ENCODE results near the gene CUX1. TPM values are rescaled to one million over a fixed set of nuclear protein-coding genes. Genes with fewer than 3 reads are reported as not detected.

Gene CUX1
- total and polyA plus RNA-seq, 12 donors = 34.5 to 176 (median 145) TPM

DNA sequence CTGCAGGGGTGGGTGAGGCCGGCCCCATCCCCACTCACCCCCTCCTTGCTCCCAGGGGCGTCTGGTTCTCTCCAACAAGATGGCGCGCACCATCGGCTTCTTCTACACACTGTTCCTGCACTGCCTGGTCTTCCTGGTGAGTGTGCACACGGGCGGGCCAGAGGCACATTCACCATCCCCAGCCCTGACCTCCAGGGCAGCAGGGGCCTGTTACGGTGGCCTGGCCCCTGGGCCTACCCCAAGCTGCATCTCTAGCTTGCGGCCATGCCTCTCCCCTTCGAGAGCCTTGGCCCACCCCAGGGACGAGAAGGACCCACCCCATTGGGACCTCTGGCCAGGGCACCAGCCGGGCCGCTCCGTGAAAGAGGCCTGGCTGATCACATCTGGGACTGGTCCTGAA lies 464.4 kb downstream of the CUX1 start:
- ATAC-seq (no peak), DNase-seq (no peak)
- peaks cover 0 to 28% (median 17%) of the 10 kb centered on the region in 9 donors for H3K4me1 ChIP-seq
- WGBS, 2 donors = 93% methylated on average over 14 of the region's 14 CpGs
- H3K27ac ChIP-seq = no peak overlapping the region
- H3K9me3 ChIP-seq = no peaks in the 10 kb centered on the region
- no peaks in the 10 kb centered on the region for H3K27me3 ChIP-seq
- intact Hi-C loops (cut with DNase I) = loop anchor here in 5 of 10 donors (2.0 to 10.0 kb wide), 5 partner anchors 107 to 1407 kb away; partner anchors contain the start of genes ALKBH4 (in 1 of the 5), LRWD1 (in 1 of the 5) and SRRT (in 1 of the 5)
- no peak overlapping the region for H3K4me3 ChIP-seq
- no peaks in the 10 kb centered on the region for H3K36me3 ChIP-seq
- TF ChIP-seq, protein P1, sequence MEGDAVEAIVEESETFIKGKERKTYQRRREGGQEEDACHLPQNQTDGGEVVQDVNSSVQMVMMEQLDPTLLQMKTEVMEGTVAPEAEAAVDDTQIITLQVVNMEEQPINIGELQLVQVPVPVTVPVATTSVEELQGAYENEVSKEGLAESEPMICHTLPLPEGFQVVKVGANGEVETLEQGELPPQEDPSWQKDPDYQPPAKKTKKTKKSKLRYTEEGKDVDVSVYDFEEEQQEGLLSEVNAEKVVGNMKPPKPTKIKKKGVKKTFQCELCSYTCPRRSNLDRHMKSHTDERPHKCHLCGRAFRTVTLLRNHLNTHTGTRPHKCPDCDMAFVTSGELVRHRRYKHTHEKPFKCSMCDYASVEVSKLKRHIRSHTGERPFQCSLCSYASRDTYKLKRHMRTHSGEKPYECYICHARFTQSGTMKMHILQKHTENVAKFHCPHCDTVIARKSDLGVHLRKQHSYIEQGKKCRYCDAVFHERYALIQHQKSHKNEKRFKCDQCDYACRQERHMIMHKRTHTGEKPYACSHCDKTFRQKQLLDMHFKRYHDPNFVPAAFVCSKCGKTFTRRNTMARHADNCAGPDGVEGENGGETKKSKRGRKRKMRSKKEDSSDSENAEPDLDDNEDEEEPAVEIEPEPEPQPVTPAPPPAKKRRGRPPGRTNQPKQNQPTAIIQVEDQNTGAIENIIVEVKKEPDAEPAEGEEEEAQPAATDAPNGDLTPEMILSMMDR (IDR thresholded peaks at IDR 0.05) = no peak

- H3K27me3 ChIP-seq = no peaks in the 10 kb centered on the region
- peaks cover 5 to 35% (median 25%) of the 10 kb centered on the region in 9 donors for H3K4me1 ChIP-seq
- H3K27ac ChIP-seq = no peak overlapping the region
- no peak for DNase-seq
- TF ChIP-seq, protein P1 (IDR thresholded peaks at IDR 0.05) = no peak
- intact Hi-C loops (cut with DNase I) = loop anchor here in 4 of 10 donors (2.0 to 10.0 kb wide), 5 partner anchors 106 to 1408 kb away; partner anchors contain the start of genes ALKBH4 (in 1 of the 4), LRWD1 (in 1 of the 4) and SRRT (in 1 of the 4)
- 90% methylated on average over 32 of the region's 32 CpGs for WGBS, 2 donors
- no peaks in the 10 kb centered on the region for H3K36me3 ChIP-seq
- ATAC-seq = no peak
- no peak overlapping the region for H3K4me3 ChIP-seq
- H3K9me3 ChIP-seq = no peaks in the 10 kb centered on the region
Observed at GRCh38 chr7:102282465-102283362, 465.3 kb downstream of the CUX1 start.

- ATAC-seq (no peak), DNase-seq (no peak)
- 84 to 88% methylated on average over 10 of the region's 10 CpGs for WGBS, 2 donors
- intact Hi-C loops (cut with DNase I) = loop anchor here in 4 of 10 donors (2.0 to 10.0 kb wide), 5 partner anchors 105 to 1409 kb away; partner anchors contain the start of genes ALKBH4 (in 1 of the 4), LRWD1 (in 1 of the 4) and SRRT (in 1 of the 4)
- Histone ChIP-seq H3K4me3 (no peak overlapping the region), H3K4me1 (peaks cover 9 to 44% (median 31%) of the 10 kb centered on the region in 9 donors), H3K27ac (no peak overlapping the region), H3K27me3 (no peaks in the 10 kb centered on the region), H3K36me3 (no peaks in the 10 kb centered on the region), H3K9me3 (no peaks in the 10 kb centered on the region)
- TF ChIP-seq, protein P1 (IDR thresholded peaks at IDR 0.05) = no peak
Observed at GRCh38 chr7:102283477-102284189, 466.2 kb downstream of the CUX1 start.

DNA sequence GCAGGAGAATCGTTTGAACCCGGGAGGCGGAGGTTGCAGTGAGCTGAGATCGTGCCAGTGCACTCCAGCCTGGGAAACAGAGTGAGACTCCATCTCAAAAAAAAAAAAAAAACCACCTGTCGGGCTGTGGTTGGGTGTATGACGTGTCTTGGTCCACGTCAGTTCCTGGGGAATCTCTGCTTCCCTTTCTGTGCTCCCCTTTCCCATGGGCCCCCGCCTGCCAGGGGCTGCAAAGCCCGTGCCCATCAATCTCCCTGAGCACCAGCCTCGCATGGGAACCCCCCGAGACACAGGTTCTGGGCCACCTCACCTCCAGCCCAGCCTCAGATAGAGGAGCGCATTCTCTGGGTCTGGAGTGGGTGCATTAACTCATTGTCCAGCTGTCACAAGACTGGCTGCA lies 467.0 kb downstream of the CUX1 start:
- H3K27me3 ChIP-seq = no peaks in the 10 kb centered on the region
- H3K36me3 ChIP-seq = no peaks in the 10 kb centered on the region
- no peaks in the 10 kb centered on the region for H3K9me3 ChIP-seq
- TF ChIP-seq, protein P1 (IDR thresholded peaks at IDR 0.05) = no peak
- DNase-seq (no peak), ATAC-seq (no peak)
- intact Hi-C loops (cut with DNase I) = loop anchor here in 2 of 10 donors (5.0 to 10.0 kb wide), 3 partner anchors 108 to 1410 kb away; partner anchors contain the start of genes ALKBH4 (in 1 of the 2), LRWD1 (in 1 of the 2) and SRRT (in 1 of the 2)
- peaks cover 9 to 45% (median 31%) of the 10 kb centered on the region in 9 donors for H3K4me1 ChIP-seq
- peak overlapping the region in 1 of 10 donors; percentile 92 for H3K4me3 ChIP-seq
- H3K27ac ChIP-seq = peak overlapping the region in 1 of 10 donors; percentile 97
- 81 to 84% methylated on average over 12 of the region's 12 CpGs for WGBS, 2 donors

Measured in heart right ventricle (tissue), 16 donors.